Left ventricle myocardium inferior (tissue), 1 donor: Measurements from ENCODE around the gene COX7B2. TPM values are rescaled to one million over a fixed set of nuclear protein-coding genes. Genes with fewer than 3 reads are reported as not detected.

Experiments used
- DNase-seq: peaks from one replicate; pipeline ENCODE4 v3.0.0-alpha.2; 2020
- H3K27ac ChIP-seq: fragments of 200-600 bp; replicated peaks from 2 replicates; pipeline ENCODE4 v1.8.0; 2021
- H3K27me3 ChIP-seq: fragments of 200-600 bp; 2 replicates; pipeline ENCODE4 v1.8.0; 2021; ENCODE audit warnings: low read depth
- H3K36me3 ChIP-seq: fragments of 200-600 bp; 2 replicates; pipeline ENCODE4 v1.8.0; 2021
- H3K4me1 ChIP-seq: fragments of 200-600 bp; 2 replicates; pipeline ENCODE4 v1.8.0; 2021
- H3K4me3 ChIP-seq: fragments of 200-600 bp; 2 replicates; pipeline ENCODE4 v1.8.0; 2021; ENCODE audit warnings: mild to moderate bottlenecking, moderate library complexity
- H3K9me3 ChIP-seq: fragments of 200-600 bp; replicated peaks from 2 replicates; pipeline ENCODE4 v1.8.0; 2021
- CTCF ChIP-seq: fragments of 200-600 bp; IDR thresholded peaks from 2 replicates; pipeline ENCODE4 v1.8.0; 2021; ENCODE audit warnings: antibody characterized with exemption, mild to moderate bottlenecking, borderline replicate concordance
- intact Hi-C: fragments of 100-400 bp; cut with micrococcal nuclease; formaldehyde crosslinking; loops from one replicate; pipeline ENCODE4 v1.11.0; 2022
- total RNA-seq: library from RNA; stranded (reverse); fragmentation: NEBNext Ultra II Directional; extraction: Animal tissue kit (Norgen Biotek cat#: 25700); gene quantifications from one replicate; pipeline ENCODE4 v1.2.1, GENCODE V29; 2021
- donor health status: DM: no; HTN: yes; CAD: no; lungs with severe emphysema.

COX7B2 gene
- total RNA-seq, 1 donor from 2014 or later: not detected

DNA sequence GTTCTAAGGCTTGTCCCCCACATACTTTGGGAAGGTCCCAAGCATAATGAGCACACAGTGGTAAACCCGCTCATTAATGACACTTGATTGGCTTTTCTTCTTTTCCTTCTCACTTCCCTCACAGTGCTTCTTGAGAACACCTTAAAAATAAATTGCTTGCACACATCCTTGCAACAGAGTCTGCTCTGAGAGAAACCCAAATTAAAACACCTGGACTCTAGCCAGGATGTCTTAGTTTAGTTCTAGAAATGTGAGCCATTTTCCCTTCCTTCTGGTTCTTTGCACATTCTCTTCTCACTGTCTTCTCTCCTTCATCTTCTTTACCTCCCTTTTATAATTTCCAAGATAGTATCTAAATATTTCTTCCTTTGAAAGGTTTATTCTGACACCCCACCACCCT lies 35.3 kb upstream of the COX7B2 start:
- DNase-seq: no peak
- no peaks in the 10 kb centered on the region for H3K27me3 ChIP-seq
- TF ChIP-seq CTCF: no peak
- peaks cover 28% of the 10 kb centered on the region for H3K4me1 ChIP-seq
- no peak overlapping the region for H3K27ac ChIP-seq
- no peaks in the 10 kb centered on the region for H3K36me3 ChIP-seq
- no peak overlapping the region for H3K4me3 ChIP-seq
- intact Hi-C loops: no loop called here
- H3K9me3 ChIP-seq: no peaks in the 10 kb centered on the region

DNA sequence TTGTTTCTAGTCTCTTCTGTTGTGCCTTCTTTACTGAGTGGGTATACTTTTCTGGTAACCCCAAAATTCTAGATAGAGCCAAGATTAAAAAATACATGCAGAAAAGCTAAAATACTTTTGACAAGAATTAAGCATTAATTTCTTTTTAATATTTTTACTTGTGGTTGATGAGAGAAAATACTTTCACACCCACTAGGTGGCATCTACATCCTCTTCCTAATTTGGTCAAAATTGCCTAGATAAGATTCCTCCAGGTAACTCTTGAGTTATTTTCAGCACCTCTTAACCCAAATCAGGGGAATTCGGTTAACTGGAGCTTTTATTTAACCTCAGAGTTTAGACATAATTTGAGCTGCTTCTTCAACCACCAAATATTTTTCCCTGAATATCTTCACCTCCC lies 28.4 kb upstream of the COX7B2 start:
- H3K27ac ChIP-seq: no peak overlapping the region
- no peak overlapping the region for H3K4me3 ChIP-seq
- no peaks in the 10 kb centered on the region for H3K4me1 ChIP-seq
- no peak for TF ChIP-seq CTCF
- DNase-seq: no peak
- intact Hi-C loops: no loop called here
- H3K36me3 ChIP-seq: no peaks in the 10 kb centered on the region
- no peaks in the 10 kb centered on the region for H3K27me3 ChIP-seq
- H3K9me3 ChIP-seq: no peaks in the 10 kb centered on the region

- no peak overlapping the region for H3K27ac ChIP-seq
- intact Hi-C loops: no loop called here
Observed at GRCh38 chr4:46934726-46935125, 25.7 kb upstream of the COX7B2 start.

DNA sequence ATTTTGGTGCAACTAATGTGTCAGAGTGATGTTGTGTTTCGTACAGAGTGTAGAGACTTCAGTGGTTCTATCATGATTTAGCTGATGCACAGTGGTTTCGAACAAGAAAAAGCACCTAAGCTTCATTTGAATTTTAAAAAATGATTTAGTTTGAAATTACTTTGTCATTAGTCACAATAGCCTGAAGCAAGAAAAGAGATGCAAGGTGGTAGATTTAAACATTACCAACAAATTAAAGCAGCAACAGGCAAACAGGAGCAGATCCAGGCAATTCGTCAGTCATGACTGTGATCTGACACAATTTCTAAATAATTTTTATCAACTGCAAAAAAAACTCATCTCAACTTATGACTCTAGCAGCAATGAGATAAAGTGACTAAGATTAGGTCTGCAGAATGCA lies 24.6 kb upstream of the COX7B2 start:
- Histone ChIP-seq H3K4me3 (no peak overlapping the region), H3K4me1 (no peaks in the 10 kb centered on the region), H3K9me3 (no peaks in the 10 kb centered on the region), H3K36me3 (no peaks in the 10 kb centered on the region), H3K27me3 (no peaks in the 10 kb centered on the region), H3K27ac (no peak overlapping the region)
- no peak for TF ChIP-seq CTCF
- DNase-seq: no peak
- intact Hi-C loops: no loop called here

More at GRCh38 chr4:46934726-46935125, 25.7 kb upstream of the COX7B2 start:
- TF ChIP-seq CTCF: no peak
- Histone ChIP-seq H3K4me1 (no peaks in the 10 kb centered on the region), H3K27me3 (no peaks in the 10 kb centered on the region), H3K36me3 (no peaks in the 10 kb centered on the region), H3K4me3 (no peak overlapping the region), H3K9me3 (no peaks in the 10 kb centered on the region)
- DNase-seq: no peak

DNA sequence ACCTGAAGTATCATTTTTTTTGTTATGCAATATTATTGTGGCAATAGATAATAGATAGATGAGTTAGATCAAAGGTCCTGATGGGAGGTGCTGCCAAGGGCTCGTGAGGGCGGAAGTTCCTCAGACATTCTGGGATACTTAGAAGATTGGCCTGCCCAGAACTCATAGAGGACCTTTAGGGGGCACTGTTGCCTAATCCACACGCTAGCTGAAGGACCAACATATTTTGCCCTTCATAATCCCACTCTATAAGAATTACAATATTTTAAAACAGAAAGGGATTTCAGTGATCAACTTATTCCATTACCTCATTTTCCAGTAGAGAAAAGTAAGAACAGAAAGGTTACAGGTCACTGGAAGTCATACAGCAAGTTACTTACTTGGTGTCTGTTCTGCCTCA lies 22.9 kb upstream of the COX7B2 start:
- no peak overlapping the region for H3K27ac ChIP-seq
- no peaks in the 10 kb centered on the region for H3K27me3 ChIP-seq
- H3K9me3 ChIP-seq: no peaks in the 10 kb centered on the region
- no peak overlapping the region for H3K4me3 ChIP-seq
- no peak for DNase-seq
- peaks cover 8% of the 10 kb centered on the region for H3K4me1 ChIP-seq
- intact Hi-C loops: no loop called here
- peak; percentile 63 for TF ChIP-seq CTCF
- no peaks in the 10 kb centered on the region for H3K36me3 ChIP-seq

DNA sequence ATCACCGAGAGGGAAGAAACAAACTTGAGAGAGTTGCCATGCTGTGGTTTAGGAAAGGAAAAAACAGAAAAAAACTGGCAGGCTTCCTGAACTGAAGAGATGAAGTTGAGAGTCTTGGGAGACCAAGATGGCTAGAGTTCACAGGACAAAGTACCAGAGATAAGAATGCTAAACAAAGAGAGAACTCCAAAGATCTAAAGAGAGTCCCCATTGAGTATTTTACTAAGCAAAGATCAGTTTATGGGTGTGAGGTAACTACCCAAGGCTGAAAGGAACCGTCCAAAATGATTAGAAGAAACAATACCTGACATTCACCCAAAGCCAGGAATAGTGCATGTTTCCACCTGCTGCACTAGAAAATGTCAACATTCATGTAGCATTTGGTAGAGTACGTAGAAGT lies 21.8 kb upstream of the COX7B2 start:
- no peak for TF ChIP-seq CTCF
- Histone ChIP-seq H3K27ac (no peak overlapping the region), H3K36me3 (no peaks in the 10 kb centered on the region), H3K4me1 (peaks cover 11% of the 10 kb centered on the region), H3K9me3 (no peaks in the 10 kb centered on the region), H3K4me3 (no peak overlapping the region), H3K27me3 (no peaks in the 10 kb centered on the region)
- DNase-seq: no peak
- intact Hi-C loops: no loop called here
